WTC11 (cell line): ENCODE results near the gene NAV2. TPM values are rescaled to one million over a fixed set of nuclear protein-coding genes. Genes with fewer than 3 reads are reported as not detected.

Experiments
- ATAC-seq: fragments of 200-7000 bp; cut with Tn5 transposase; 2 replicates; pipeline ENCODE4 v1.10.0; 2021; ENCODE audit warnings: mild to moderate bottlenecking, moderate library complexity
- CTCF ChIA-PET: fragments of 300-600 bp; sonication (Branson Sonifier 250); formaldehyde crosslinking; loops from one replicate; lab custom pipeline; 2021; ENCODE audit warnings: antibody characterized with exemption; lab: Charles Lee
- POLR2A ChIA-PET: fragments of 350-600 bp; sonication (Branson Sonifier 250); formaldehyde crosslinking; loops from one replicate; lab custom pipeline; 2021; ENCODE audit warnings: antibody characterized with exemption; lab: Charles Lee
- DNase-seq: peaks from one replicate; pipeline ENCODE4 v3.0.0; 2021; ENCODE audit warnings: low spot score
- H3K27ac Mint-ChIP-seq: 2 replicates; pipeline ENCODE4 v1.8.0; 2021; ENCODE audit warnings: mixed read lengths
- H3K27me3 Mint-ChIP-seq: 2 replicates; pipeline ENCODE4 v1.8.0; 2021; ENCODE audit warnings: low read depth, mild to moderate bottlenecking, moderate library complexity, mixed read lengths
- H3K36me3 Mint-ChIP-seq: 2 replicates; pipeline ENCODE4 v1.8.0; 2021; ENCODE audit warnings: mixed read lengths
- H3K4me1 Mint-ChIP-seq: 2 replicates; pipeline ENCODE4 v1.8.0; 2022; ENCODE audit warnings: mixed read lengths
- H3K4me3 Mint-ChIP-seq: 2 replicates; pipeline ENCODE4 v1.8.0; 2021; ENCODE audit warnings: mild to moderate bottlenecking, moderate library complexity, mixed read lengths
- H3K9me3 Mint-ChIP-seq: 2 replicates; pipeline ENCODE4 v1.8.0; 2021; ENCODE audit warnings: mixed read lengths
- CREM ChIP-seq: sonication (generic); formaldehyde crosslinking; IDR thresholded peaks from 2 replicates; pipeline ENCODE4 v1.8.1; 2022; ENCODE audit warnings: mild to moderate bottlenecking, missing genetic modification reagents, moderate library complexity
- ESRRA ChIP-seq: sonication (generic); formaldehyde crosslinking; IDR thresholded peaks from 2 replicates; pipeline ENCODE4 v1.8.1; 2022; ENCODE audit warnings: mild to moderate bottlenecking, missing genetic modification reagents, borderline replicate concordance
- TCF7 ChIP-seq: sonication (generic); formaldehyde crosslinking; IDR thresholded peaks from 2 replicates; pipeline ENCODE4 v1.8.0; 2022; ENCODE audit warnings: mild to moderate bottlenecking, low read depth, missing genetic modification reagents, moderate library complexity
- TEAD1 ChIP-seq: sonication (generic); formaldehyde crosslinking; IDR thresholded peaks from 2 replicates; pipeline ENCODE4 v1.8.0; 2022; ENCODE audit warnings: mild to moderate bottlenecking, missing genetic modification reagents
- ZNF121 ChIP-seq: sonication (generic); formaldehyde crosslinking; IDR thresholded peaks from 2 replicates; pipeline ENCODE4 v1.8.0; 2023; ENCODE audit warnings: missing genetic modification reagents
- ZNF263 ChIP-seq: sonication (generic); formaldehyde crosslinking; IDR thresholded peaks from 2 replicates; pipeline ENCODE4 v1.8.1; 2022; ENCODE audit warnings: low read depth, mild to moderate bottlenecking, moderate library complexity, missing genetic modification reagents
- ZNF416 ChIP-seq: fragments of 250-450 bp; sonication (Bioruptor Pico); IDR thresholded peaks from 2 replicates; pipeline ENCODE4 v1.9.0; 2021; ENCODE audit warnings: mild to moderate bottlenecking, inconsistent platforms
- total RNA-seq: library from RNA; stranded (reverse); gene quantifications from 3 replicates; pipeline ENCODE4 v1.2.3, GENCODE V29; 2021
- TF ChIP-seq, protein P1 (sequence below): sonication (generic); formaldehyde crosslinking; IDR thresholded peaks from 2 replicates; pipeline ENCODE4 v1.8.0; 2022; ENCODE audit warnings: mild to moderate bottlenecking, missing genetic modification reagents
- TF ChIP-seq, protein P2 (sequence below): fragments of 250-450 bp; sonication (Bioruptor Pico); IDR thresholded peaks from 2 replicates; pipeline ENCODE4 v1.8.0; 2021; ENCODE audit warnings: mild to moderate bottlenecking
- TF ChIP-seq, protein P3 (sequence below): sonication (generic); formaldehyde crosslinking; IDR thresholded peaks from 2 replicates; pipeline ENCODE4 v1.8.0; 2023; ENCODE audit warnings: missing genetic modification reagents, mild to moderate bottlenecking, borderline replicate concordance
- TF ChIP-seq, protein P4 (sequence below): sonication (generic); formaldehyde crosslinking; conservative IDR thresholded peaks from 2 replicates; pipeline ENCODE4 v1.8.1; 2022; ENCODE audit warnings: mild to moderate bottlenecking, missing genetic modification reagents
- TF ChIP-seq, protein P5 (sequence below): sonication (generic); formaldehyde crosslinking; IDR thresholded peaks from 2 replicates; pipeline ENCODE4 v1.8.1; 2022; ENCODE audit warnings: missing genetic modification reagents, borderline replicate concordance
- TF ChIP-seq, protein P6 (sequence below): sonication (generic); formaldehyde crosslinking; IDR thresholded peaks from 2 replicates; pipeline ENCODE4 v1.8.1; 2023; ENCODE audit warnings: mild to moderate bottlenecking, missing genetic modification reagents, moderate library complexity
- TF ChIP-seq, protein P7 (sequence below): sonication (generic); formaldehyde crosslinking; IDR thresholded peaks from 2 replicates; pipeline ENCODE4 v1.8.1; 2023; ENCODE audit warnings: mild to moderate bottlenecking, moderate library complexity, missing genetic modification reagents

The NAV2 gene
- total RNA-seq, 1 experiment from 2014 or later: 42.8 TPM

DNA sequence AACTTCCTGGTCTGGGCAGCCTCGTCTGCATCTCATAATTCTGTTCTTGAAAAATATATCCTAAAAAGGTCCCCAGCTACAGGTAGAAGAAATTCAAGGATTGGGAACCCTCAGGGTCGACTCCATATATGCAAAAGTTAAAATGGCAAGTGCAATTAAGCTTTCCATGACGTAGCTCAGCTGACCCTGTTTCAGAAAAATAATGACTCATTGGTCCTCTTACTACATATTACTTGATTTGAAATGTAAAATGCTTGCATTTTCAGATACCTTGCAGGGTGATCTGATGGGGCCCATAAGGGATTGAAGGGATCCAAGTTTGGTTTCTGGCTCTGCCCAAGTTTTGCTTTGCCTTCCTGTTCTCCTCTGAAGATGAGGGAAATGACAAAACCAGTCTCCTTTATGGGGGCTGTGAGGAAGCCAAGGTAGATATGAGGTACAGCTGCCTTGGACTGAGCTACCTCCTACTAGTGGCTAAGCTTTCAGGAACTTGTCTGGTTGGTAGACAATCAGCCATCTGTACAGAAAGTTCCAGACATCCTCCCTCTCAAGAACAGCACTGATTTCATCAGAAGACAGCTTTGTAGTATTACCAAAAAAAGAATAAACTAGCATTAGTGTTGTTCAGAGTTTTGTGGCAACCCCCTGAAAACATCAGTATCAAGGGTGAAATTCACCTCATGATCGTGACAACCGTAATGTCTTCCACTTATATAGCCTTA is 270.3 kb downstream of the NAV2 start:
- DNase-seq (no peak), ATAC-seq (no peak)
- no peaks in the 10 kb centered on the region for H3K36me3 Mint-ChIP-seq
- H3K9me3 Mint-ChIP-seq: no peaks in the 10 kb centered on the region
- POLR2A ChIA-PET: no interaction called here
- no peaks in the 10 kb centered on the region for H3K27me3 Mint-ChIP-seq
- H3K4me1 Mint-ChIP-seq: peaks cover 17% of the 10 kb centered on the region
- no peak overlapping the region for H3K27ac Mint-ChIP-seq
- no peak overlapping the region for H3K4me3 Mint-ChIP-seq
- TF ChIP-seq, protein P1, sequence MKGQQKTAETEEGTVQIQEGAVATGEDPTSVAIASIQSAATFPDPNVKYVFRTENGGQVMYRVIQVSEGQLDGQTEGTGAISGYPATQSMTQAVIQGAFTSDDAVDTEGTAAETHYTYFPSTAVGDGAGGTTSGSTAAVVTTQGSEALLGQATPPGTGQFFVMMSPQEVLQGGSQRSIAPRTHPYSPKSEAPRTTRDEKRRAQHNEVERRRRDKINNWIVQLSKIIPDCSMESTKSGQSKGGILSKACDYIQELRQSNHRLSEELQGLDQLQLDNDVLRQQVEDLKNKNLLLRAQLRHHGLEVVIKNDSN (CRISPR knock-in tag): no peak
- TF ChIP-seq, protein P2, sequence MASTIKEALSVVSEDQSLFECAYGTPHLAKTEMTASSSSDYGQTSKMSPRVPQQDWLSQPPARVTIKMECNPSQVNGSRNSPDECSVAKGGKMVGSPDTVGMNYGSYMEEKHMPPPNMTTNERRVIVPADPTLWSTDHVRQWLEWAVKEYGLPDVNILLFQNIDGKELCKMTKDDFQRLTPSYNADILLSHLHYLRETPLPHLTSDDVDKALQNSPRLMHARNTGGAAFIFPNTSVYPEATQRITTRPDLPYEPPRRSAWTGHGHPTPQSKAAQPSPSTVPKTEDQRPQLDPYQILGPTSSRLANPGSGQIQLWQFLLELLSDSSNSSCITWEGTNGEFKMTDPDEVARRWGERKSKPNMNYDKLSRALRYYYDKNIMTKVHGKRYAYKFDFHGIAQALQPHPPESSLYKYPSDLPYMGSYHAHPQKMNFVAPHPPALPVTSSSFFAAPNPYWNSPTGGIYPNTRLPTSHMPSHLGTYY (CRISPR knock-in tag): no peak
- no peak for TF ChIP-seq ZNF121 (CRISPR knock-in tag)
- TF ChIP-seq TCF7: no peak
- no peak for TF ChIP-seq ZNF263 (CRISPR knock-in tag)
- TF ChIP-seq, protein P3, sequence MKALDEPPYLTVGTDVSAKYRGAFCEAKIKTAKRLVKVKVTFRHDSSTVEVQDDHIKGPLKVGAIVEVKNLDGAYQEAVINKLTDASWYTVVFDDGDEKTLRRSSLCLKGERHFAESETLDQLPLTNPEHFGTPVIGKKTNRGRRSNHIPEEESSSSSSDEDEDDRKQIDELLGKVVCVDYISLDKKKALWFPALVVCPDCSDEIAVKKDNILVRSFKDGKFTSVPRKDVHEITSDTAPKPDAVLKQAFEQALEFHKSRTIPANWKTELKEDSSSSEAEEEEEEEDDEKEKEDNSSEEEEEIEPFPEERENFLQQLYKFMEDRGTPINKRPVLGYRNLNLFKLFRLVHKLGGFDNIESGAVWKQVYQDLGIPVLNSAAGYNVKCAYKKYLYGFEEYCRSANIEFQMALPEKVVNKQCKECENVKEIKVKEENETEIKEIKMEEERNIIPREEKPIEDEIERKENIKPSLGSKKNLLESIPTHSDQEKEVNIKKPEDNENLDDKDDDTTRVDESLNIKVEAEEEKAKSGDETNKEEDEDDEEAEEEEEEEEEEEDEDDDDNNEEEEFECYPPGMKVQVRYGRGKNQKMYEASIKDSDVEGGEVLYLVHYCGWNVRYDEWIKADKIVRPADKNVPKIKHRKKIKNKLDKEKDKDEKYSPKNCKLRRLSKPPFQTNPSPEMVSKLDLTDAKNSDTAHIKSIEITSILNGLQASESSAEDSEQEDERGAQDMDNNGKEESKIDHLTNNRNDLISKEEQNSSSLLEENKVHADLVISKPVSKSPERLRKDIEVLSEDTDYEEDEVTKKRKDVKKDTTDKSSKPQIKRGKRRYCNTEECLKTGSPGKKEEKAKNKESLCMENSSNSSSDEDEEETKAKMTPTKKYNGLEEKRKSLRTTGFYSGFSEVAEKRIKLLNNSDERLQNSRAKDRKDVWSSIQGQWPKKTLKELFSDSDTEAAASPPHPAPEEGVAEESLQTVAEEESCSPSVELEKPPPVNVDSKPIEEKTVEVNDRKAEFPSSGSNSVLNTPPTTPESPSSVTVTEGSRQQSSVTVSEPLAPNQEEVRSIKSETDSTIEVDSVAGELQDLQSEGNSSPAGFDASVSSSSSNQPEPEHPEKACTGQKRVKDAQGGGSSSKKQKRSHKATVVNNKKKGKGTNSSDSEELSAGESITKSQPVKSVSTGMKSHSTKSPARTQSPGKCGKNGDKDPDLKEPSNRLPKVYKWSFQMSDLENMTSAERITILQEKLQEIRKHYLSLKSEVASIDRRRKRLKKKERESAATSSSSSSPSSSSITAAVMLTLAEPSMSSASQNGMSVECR (CRISPR knock-in tag): no peak
- TF ChIP-seq, protein P4, sequence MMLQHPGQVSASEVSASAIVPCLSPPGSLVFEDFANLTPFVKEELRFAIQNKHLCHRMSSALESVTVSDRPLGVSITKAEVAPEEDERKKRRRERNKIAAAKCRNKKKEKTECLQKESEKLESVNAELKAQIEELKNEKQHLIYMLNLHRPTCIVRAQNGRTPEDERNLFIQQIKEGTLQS (CRISPR knock-in tag): no peak
- TF ChIP-seq TEAD1 (CRISPR knock-in tag): no peak
- TF ChIP-seq, protein P5, sequence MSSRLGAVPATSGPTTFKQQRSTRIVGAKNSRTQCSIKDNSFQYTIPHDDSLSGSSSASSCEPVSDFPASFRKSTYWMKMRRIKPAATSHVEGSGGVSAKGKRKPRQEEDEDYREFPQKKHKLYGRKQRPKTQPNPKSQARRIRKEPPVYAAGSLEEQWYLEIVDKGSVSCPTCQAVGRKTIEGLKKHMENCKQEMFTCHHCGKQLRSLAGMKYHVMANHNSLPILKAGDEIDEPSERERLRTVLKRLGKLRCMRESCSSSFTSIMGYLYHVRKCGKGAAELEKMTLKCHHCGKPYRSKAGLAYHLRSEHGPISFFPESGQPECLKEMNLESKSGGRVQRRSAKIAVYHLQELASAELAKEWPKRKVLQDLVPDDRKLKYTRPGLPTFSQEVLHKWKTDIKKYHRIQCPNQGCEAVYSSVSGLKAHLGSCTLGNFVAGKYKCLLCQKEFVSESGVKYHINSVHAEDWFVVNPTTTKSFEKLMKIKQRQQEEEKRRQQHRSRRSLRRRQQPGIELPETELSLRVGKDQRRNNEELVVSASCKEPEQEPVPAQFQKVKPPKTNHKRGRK: no peak
- TF ChIP-seq, protein P6, sequence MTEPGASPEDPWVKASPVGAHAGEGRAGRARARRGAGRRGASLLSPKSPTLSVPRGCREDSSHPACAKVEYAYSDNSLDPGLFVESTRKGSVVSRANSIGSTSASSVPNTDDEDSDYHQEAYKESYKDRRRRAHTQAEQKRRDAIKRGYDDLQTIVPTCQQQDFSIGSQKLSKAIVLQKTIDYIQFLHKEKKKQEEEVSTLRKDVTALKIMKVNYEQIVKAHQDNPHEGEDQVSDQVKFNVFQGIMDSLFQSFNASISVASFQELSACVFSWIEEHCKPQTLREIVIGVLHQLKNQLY (CRISPR knock-in tag): no peak
- TF ChIP-seq, protein P7, sequence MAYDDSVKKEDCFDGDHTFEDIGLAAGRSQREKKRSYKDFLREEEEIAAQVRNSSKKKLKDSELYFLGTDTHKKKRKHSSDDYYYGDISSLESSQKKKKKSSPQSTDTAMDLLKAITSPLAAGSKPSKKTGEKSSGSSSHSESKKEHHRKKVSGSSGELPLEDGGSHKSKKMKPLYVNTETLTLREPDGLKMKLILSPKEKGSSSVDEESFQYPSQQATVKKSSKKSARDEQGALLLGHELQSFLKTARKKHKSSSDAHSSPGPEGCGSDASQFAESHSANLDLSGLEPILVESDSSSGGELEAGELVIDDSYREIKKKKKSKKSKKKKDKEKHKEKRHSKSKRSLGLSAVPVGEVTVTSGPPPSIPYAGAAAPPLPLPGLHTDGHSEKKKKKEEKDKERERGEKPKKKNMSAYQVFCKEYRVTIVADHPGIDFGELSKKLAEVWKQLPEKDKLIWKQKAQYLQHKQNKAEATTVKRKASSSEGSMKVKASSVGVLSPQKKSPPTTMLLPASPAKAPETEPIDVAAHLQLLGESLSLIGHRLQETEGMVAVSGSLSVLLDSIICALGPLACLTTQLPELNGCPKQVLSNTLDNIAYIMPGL (CRISPR knock-in tag): no peak
- no peak for TF ChIP-seq ESRRA
- TF ChIP-seq ZNF416 (CRISPR knock-in tag): no peak
- no peak for TF ChIP-seq CREM (CRISPR knock-in tag)
- TF ChIP-seq, all 79 proteins: peak for 0
- CTCF ChIA-PET: no interaction called here
